Left colon (tissue), 2 donors: ENCODE data around the gene EDC4. TPM values are rescaled to one million over a fixed set of nuclear protein-coding genes. Genes with fewer than 3 reads are reported as not detected.

ENCODE experiments used
- ATAC-seq: fragments of 200-7000 bp; cut with Tn5 transposase; one replicate; pipeline ENCODE4 v1.9.1; 2020; ENCODE audit warnings: mild to moderate bottlenecking, moderate library complexity
- DNase-seq, 2 donors: peaks; one replicate each; pipeline ENCODE4 v3.0.0-alpha.2; 2020
- intact Hi-C, 2 donors: fragments of 100-400 bp; cut with DNase I in 1 of 2; cut with micrococcal nuclease in 1 of 2; formaldehyde crosslinking; loops; one replicate each; pipeline versions ENCODE4 v1.11.2 to v1.14.0; 2022; cut with DNase I, micrococcal nuclease
- total RNA-seq, 2 donors: library from RNA; stranded (reverse); fragmentation: NEBNext Ultra II Directional; extraction: Animal tissue kit (Norgen Biotek cat#: 25700); gene quantifications; one replicate each; pipeline ENCODE4 v1.2.1, GENCODE V29; 2021
- donor health status: DM: no; HTN: no; CAD: no.
- donor health status: DM: yes; HTN: yes; CAD: no.

The EDC4 gene
- total RNA-seq, 2 donors from 2014 or later: 54.2 to 76.8 TPM

GRCh38 chr16:67868290-67868689, 4.6 kb upstream of the EDC4 start:
- intact Hi-C loops: no loop called here
- DNase-seq: no peak
- no peak for ATAC-seq

- DNase-seq (no peak), ATAC-seq (no peak)
- intact Hi-C loops: no loop called here
These were observed 3.2 kb upstream of the EDC4 start for GRCh38 chr16:67869653-67870052.

- intact Hi-C loops: no loop called here
- DNase-seq (no peak), ATAC-seq (no peak)
These were observed 1.6 kb upstream of the EDC4 start for GRCh38 chr16:67871256-67871655.

GRCh38 chr16:67872131-67872630, 671 bp upstream of the EDC4 start:
- intact Hi-C loops: no loop called here
- DNase-seq (no peak), ATAC-seq (no peak)

- intact Hi-C loops: no loop called here
- DNase-seq: peak in 1 of 2 donors; percentile 24
These were observed 851 bp downstream of the EDC4 start for GRCh38 chr16:67873435-67874370.

GRCh38 chr16:67874372-67874771, 1.5 kb downstream of the EDC4 start:
- DNase-seq: no peak
- intact Hi-C loops: no loop called here
- no peak for ATAC-seq

More at GRCh38 chr16:67873435-67874370, 851 bp downstream of the EDC4 start:
- ATAC-seq: peak; percentile 70

GRCh38 chr16:67877064-67877463, 4.2 kb downstream of the EDC4 start:
- intact Hi-C loops: no loop called here
- ATAC-seq (no peak), DNase-seq (no peak)

GRCh38 chr16:67878232-67878631, 5.4 kb downstream of the EDC4 start:
- DNase-seq (no peak), ATAC-seq (no peak)
- intact Hi-C loops: no loop called here

GRCh38 chr16:67878846-67879245, 6.0 kb downstream of the EDC4 start:
- ATAC-seq (no peak), DNase-seq (no peak)
- intact Hi-C loops: no loop called here

- DNase-seq: no peak
- intact Hi-C loops: no loop called here
- ATAC-seq: no peak
These were observed 6.6 kb downstream of the EDC4 start for GRCh38 chr16:67879462-67879861.

- no peak for DNase-seq
- ATAC-seq: no peak
- intact Hi-C loops: no loop called here
These were observed 7.1 kb downstream of the EDC4 start for GRCh38 chr16:67879936-67880335.

- ATAC-seq (no peak), DNase-seq (no peak)
- intact Hi-C loops: no loop called here
These were observed 7.7 kb downstream of the EDC4 start for GRCh38 chr16:67880584-67880983.

GRCh38 chr16:67881621-67882161, 8.8 kb downstream of the EDC4 start:
- DNase-seq (no peak), ATAC-seq (no peak)
- intact Hi-C loops: no loop called here

- no peak for ATAC-seq
These were observed 9.7 kb downstream of the EDC4 start for GRCh38 chr16:67882374-67883145.

GRCh38 chr16:67883146-67883871, 10.5 kb downstream of the EDC4 start:
- DNase-seq: peak in 1 of 2 donors; percentile 29
- peak; percentile 84 for ATAC-seq
- intact Hi-C loops: no loop called here

More at GRCh38 chr16:67882374-67883145, 9.7 kb downstream of the EDC4 start:
- intact Hi-C loops: no loop called here
- no peak for DNase-seq

GRCh38 chr16:67883872-67884261, 11.0 kb downstream of the EDC4 start:
- peak; percentile 66 for ATAC-seq
- intact Hi-C loops: no loop called here

GRCh38 chr16:67884684-67885083, 11.8 kb downstream of the EDC4 start, which contains the start of gene NRN1L:
Gene NRN1L, plus strand, starts transcription at chr16:67884885. Its CDS starts 19 bp downstream, at chr16:67884904.
- ATAC-seq: peak; percentile 73
- intact Hi-C loops: loop anchor here in 1 of 2 donors (5.0 kb wide), 1 partner anchor 43 kb away; no protein-coding TSS in a partner anchor
- DNase-seq: peak; percentile 79

More at GRCh38 chr16:67883872-67884261, 11.0 kb downstream of the EDC4 start:
- DNase-seq: peak; percentile 49 to 79

GRCh38 chr16:67885545-67885944, 12.7 kb downstream of the EDC4 start:
- ATAC-seq (no peak), DNase-seq (no peak)
- intact Hi-C loops: loop anchor here in 1 of 2 donors (5.0 kb wide), 1 partner anchor 42 kb away; no protein-coding TSS in a partner anchor
